GM19438 (cell line): Measurements from ENCODE around the gene CTNNA3.
"Not testable (repeated sequence)": the region's sequence is repeated elsewhere in the genome, so short reads cannot be mapped to it uniquely, and the experiment has no call there.

Experiments used
- ATAC-seq: cut with Tn5 transposase; IDR thresholded peaks from one replicate; pipeline ENCODE4 v1.9.1; 2021; ENCODE audit warnings: low read depth; ENCODE audit not compliant: unreplicated experiment

Gene CTNNA3

DNA sequence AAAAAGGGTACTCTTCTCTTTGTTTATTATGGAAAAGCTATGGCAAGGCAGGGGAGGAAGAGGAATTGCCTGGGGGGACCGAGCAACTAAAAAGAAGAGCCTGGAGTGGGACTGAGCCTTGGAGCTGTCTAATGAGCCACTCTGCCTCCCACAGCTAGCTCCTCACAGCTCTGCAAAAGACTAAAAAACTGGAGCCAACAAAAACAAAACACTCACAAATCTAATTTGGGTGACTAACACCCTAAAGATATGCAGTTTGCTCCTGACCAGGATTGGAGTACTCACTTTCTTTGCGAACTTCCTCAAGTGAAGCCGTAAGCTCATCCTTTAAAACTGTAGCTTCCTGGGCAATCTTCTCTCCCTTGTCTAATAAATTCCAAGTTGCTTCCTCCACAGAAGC is 89.4 kb downstream of the CTNNA3 start:
- ATAC-seq: no peak

DNA sequence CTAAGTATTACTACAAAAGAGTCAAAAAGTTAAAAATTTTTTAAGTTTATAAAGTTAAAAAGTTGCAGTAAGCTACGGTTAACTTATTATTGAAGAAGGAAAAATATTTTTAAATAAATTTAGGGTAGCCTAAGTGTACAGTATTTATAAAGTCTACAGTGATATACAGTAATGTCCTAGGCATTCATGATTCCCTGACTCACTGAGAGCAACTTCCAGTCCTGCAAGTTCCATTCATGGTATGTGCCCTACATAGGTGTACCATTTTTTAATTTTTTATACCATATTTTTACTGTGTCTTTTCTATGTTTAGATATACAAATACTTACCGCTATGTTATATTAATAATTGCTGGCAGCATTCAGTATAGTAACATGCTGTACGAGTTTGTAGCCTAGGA is 92.3 kb downstream of the CTNNA3 start:
- ATAC-seq: no peak

DNA sequence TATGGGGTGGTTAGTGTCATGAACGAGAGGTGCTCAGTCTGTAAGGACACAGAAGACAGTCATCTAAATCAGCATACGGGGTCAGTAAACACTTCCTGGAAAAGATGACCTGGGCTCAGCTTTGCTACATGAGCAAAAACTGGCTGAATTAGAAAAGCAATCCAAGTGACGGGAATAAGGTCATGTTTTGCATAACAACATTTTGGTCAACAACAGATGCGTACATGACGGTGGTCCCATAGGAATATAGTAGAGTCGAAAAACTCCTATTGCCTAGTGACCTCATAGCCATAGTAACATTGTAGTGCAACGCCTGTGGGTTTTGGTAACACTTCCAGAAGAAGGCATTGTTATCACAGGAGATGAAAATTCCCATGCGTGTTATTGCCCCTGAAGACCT is 92.9 kb downstream of the CTNNA3 start:
- ATAC-seq: no peak

DNA sequence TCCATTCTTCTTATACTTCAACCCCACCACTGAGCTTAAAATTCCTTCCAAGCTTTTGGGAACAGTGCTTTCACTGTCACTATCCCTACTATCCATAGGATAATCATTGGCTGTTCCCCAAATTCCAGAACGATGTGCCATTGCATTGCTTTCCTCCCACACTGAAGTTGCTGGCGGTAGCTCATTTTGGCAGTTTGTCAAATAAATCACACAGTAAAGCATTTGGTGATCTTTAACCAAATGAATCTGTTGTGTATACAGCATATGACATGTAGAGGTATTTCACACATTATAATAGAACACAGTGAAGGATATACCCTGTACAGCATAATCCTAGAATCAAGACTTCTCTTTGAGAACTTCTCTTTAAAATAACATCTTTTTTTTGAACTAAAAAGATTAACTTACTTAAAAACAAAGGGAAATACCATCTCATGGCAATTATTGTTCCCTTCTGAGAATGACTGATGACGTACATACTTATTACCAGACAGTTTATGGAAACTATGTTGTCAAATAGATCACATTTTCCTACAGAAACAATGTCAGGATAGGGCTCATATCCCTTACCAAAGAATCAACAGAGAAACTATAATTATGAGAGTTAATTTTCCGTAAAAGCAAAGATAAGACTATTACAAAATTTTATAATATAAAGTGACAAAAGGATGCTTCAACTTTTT is 93.6 kb downstream of the CTNNA3 start:
- no peak for ATAC-seq

DNA sequence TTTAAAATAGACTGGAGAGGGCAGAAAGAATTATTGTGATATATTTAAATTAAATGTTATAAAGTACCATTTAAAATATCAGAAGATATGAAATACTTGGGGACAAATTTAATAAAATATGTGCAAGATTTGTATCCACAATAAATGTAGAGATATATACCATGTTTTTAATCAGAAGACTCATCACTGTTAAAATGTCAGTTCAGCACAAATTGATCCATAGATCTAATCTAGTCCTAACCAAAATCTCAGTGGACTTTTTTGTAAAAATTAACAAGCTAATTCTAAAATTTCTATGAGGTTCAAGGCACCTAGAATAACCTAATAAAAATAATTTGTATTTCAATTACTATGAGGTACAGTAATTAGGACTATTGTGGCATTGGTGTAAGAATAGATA is 96.4 kb downstream of the CTNNA3 start:
- ATAC-seq: no peak

DNA sequence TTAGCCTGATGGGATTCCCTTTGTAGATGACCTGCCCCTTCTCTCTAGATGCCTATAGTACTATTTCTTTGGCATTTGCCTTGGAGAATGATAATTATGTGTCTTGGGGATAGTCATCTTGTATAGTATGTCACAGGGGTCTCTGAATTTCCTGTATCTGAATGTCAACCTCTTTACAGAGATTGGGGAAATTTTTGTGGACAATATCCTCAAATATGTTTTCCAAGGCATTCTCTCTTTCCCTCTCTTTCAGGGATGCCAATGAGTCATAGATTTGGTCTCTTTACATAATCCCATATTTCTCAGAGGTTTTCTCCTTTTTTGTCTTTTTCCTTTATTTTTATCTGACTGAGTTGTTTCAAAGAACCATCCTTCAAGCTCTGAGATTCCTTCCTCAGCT is 99.4 kb downstream of the CTNNA3 start:
- ATAC-seq: no peak

DNA sequence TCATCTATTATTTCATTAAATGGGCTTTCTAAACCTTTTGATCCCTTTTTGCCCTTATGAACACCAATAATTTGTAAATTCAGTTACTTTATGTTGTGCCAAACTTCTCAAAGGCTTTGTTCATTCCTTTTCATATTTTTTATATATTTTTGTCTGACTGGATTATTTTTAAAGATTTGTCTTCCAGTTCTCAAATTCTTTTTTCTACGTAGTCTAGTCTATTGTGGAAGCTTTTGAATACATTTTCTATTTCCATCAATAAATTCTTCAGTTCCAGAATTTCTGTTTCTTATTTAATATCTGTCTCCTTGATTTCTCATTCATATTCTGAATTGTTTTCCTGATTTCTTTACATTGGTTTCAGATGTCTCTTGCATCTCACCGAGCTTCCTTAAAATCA is 108.2 kb downstream of the CTNNA3 start:
- no peak for ATAC-seq

DNA sequence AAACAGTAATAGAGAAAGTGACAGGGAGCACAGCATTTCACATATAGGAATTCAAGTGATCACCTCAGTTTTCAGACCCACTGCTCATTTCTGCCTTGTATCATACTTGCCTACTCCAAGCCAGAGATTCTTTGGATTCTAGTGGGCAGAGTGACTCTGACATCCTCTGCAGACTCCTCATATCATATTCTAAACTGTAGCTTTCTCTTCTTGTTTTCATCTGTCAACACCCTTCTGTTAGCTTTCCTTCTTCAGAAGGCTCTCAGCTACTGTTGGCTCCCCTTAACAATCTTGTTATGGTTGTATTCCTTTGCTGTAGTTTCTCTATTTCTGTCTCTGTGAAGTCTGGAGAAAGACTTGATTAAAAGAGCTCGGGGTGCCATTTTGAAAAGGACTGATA is 120.5 kb downstream of the CTNNA3 start:
- no peak for ATAC-seq

DNA sequence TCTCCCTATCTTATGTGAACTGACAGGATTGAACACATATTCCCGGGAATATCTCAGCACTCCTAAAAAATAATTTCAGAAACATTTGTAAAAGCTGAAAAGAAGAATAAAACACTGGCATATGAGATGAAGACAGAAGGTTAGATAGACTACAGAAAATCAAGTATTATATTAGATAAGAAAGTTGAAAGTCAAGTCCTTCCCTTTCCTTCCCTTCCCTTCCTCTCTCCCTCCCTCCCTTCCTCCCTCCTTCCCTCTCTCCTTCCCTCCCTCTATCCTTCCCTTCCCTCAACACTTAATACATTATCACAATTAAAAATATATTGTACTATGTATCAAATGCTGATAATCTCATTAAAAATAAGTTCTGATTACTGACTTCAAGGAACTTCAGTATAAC is 122.5 kb downstream of the CTNNA3 start:
- ATAC-seq: no peak

DNA sequence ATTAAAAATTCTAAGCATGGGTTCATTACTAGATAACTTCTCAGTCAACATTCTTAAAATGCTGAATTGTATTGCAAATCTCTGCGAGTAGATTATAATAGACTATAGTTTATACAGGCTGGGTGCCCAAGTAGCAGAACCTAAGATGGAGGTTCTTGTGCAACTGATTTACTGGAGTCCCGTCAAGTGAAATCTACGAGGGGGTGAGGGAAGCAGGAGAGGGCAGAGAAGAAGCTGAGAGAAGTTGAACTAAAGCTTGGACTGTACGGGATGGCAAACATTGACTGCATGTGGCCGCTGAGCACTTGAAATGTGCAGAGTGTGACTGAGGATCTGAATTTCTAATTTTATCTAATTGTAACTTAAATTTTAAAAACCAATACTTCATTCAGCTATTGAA is 124.5 kb downstream of the CTNNA3 start:
- ATAC-seq: no peak

DNA sequence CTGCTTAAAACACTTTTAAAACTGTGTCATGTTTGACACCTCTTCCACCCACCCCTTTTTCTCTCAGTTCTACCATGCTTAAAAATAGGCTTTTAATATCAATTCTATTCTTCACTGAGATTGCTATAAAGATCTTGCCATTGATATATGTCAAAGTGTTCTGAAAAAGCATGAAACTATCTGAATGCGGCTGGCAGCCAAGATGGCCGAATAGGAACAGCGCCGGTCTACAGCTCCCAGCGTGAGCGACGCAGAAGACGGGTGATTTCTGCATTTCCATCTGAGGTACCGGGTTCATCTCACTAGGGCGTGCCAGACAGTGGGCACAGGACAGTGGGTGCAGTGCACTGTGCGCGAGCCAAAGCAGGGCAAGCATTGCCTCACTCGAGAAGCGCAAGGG is 137.7 kb downstream of the CTNNA3 start:
- not testable (repeated sequence) for ATAC-seq

DNA sequence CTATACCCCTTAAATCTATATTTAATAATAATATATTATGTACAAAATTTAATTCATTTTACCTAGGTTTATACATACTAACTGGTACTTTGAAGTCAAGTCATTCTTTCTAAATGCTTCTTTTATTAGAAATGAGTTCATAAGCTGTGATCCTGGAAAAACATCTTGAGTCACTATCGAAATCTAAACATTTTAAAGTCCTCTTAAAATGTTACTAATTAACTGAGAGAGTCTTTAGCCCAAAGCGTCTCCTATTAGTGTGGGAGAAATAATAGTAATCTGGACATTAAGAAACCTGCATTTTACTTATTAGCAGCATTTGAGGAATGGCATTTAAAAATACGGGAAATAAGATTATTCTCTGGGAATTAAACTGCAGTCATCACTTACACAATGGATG is 142.7 kb downstream of the CTNNA3 start:
- no peak for ATAC-seq

DNA sequence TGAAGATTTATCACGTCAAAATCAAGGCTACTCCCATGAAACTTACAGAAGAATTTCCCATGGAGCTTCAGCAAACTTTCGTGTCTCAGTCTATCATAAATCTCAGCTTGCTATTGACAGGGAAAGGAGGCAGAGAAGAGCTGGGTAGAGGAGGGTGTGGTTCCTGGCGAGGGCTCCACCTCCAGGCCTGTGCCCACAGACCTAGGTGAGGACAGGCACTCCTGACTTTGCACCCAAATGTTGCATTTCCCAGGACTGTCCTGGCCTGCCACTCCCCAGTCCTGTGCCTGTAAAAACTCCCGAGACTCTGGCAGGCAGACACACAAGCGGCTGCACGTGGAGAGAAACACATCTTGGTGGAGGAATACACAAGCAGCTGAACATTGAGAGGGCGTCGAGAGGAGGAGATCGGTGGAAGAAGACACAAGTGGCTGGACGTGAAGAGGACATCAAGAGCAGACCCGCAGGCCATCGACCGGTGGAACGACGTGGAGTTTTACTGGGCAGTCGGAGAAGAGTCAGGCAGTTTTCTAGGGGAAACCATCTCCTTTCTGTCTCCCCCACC is 145.1 kb downstream of the CTNNA3 start:
- no peak for ATAC-seq

DNA sequence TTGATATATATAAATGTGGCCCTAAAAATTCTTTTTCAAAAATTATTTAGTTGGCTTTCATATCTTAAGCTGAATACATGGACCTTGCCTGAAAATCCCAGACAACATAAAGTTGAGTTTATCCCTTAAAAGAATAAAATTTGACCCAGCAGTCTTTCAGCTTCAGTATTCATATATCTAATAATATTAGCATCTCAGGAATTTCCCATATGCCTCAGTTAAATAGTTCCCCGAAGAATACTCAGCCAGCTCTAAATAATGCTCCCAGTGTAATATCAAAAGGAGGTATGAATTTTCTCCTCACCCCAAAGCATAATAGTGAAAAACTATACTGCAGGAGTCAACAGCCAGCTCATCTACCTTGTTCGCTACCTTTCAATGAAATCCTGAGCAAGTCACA is 145.9 kb downstream of the CTNNA3 start:
- ATAC-seq: no peak

DNA sequence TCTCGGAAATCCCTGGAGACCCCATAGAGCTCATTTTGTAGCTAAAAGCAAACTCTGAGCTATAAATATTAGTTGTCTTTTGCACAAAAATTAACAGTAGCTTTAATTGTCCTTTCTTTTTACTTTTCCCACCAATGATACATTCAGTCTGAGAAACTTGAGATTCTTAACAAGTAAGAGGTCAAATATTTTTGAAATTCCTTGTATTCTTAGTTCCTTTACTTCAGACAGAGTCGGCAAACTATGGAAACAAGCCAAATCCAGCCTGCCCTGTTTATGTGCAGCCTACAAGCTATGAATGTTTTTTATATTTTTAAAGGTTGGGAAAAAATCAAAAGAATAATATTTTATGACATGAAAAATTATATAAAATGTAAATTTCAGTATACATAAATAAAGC is 146.6 kb downstream of the CTNNA3 start:
- ATAC-seq: no peak

DNA sequence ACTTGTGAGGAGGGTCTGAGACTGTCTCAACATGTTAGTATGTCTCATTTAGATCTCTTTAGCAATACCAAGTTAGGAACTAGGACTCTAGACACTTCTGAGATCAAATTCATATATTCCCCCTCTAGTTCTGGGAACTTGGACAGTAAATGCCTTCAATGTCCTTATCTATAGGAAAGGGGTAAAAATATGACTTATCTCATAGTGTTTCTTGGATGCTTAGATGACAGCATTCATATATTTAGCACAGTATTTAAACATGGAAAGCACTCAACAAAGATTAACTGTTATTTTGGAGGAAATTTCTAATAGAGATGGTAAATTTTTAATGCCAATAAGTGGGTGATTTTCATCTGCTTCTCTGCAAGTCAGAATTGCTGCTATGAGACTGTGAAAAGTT is 154.6 kb downstream of the CTNNA3 start:
- no peak for ATAC-seq

DNA sequence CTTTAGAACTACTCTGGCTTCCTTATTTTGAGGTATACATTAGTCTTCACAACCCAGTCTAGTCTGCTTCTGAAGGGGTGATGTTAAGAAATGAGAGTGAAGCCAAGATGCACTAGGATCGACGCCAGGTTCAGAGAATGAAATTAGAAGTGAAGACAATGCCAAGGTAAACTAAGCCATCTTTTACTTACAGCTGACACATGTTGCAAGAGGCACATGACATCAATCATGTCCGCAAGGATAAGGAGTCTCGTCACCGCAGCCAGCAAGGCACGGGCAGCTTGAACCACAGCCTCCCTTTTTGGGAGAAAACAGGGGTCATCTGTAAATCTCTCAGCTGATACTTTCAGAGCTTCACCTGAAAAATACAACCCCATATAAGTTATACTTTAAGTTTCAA is 156.7 kb downstream of the CTNNA3 start:
- no peak for ATAC-seq

DNA sequence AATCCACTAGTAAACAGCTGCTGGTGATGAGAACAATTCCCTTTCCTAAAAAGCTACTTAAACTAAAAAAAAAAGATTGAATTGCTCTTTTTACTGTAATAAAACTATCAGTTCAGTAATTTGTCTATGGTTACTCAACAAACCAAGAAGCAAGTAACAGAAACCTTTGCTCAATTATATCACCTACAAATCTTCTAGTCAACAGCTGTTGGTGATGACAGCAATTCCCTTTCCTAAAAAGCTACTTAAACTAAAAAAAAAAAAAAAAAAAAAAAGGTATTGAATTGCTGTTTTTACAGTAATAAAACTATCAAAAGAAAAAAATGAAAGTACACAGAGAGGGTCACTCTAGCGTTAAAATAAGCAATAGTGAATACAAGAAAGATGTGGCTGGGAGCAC is 158.1 kb downstream of the CTNNA3 start:
- ATAC-seq: no peak

DNA sequence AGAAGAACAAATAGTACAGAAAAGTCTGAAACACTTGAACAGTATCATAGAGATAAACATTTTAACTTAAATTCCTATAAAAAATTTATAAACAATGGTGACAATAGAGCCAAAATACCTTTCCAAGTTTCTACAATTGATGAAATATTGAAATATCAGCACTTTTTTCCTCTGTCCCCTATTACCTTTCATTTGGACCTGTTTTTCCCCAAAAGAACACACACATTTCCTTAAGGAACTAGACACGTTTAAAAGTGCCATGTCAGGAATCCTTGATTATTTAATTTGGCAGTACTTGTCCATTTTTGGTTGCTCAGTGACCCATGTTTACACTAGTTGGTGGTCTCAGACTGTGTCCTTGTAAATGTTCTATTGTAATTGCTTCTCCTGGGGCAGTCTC is 162.6 kb downstream of the CTNNA3 start:
- ATAC-seq: no peak

DNA sequence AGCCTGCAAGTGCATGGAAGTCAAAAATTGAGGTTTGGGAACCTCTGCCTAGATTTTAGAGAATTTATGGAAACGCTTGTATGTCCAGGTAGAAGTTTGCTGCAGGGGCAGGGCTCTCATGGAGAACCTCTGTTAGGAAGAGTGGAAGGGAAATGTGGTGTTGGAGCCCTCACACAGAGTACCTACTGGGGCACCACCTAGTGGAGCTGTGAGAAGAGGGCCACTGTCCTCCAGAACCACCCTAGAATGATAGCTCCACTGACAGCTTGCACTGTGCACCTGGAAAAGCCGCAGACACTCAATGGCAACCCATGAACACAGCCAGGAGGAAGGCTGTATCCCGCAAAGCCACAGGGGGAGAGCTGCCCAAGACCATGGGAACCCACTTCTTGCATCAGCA is 165.0 kb downstream of the CTNNA3 start:
- ATAC-seq: not testable (repeated sequence)

DNA sequence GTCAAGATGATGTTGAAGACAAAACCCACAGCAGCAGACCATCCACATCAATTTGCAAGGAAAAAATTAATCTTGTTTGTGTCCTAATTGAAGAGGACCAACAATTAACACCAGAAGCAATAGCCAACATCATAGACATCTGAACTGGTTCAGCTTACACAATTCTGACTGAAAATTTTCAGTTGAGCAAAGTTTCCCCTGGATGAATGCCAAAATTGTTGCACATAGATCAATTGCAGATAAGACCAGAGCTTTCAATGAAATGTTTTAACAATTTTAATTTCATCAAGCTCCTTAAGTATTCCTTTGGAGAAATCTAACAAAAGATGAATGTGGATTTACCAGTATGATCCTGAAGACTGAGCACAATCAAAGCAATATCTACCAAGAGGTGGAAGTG is 168.6 kb downstream of the CTNNA3 start:
- ATAC-seq: no peak

DNA sequence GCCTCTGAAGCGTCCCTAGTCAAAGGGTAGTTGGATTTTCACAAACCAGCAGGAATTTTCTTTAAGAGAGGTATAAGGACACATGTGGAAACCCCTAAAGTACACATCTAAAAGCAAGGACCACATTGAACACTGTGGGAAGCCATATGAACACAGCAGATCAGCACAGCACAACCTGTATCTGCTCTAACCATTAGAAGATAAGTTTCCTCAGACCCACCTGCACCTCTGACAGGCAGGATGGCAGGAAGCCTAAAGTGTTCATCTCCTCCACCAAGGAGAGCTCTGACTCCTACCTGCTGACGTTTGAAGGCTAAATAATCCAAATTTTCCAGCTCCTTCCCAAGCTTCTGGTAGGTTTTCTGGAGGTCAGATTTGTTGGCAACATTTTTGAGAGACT is 174.4 kb downstream of the CTNNA3 start:
- ATAC-seq: no peak
